K562 (cell line): Measurements from ENCODE around the gene ZDHHC12. TPM values are rescaled to one million over a fixed set of nuclear protein-coding genes. Genes with fewer than 3 reads are reported as not detected.
A peak's percentile ranks its signal among the peaks of the same experiment; 100 is the strongest.

Experiments used
- ARHGAP35 ChIP-seq: fragments of 450-650 bp; IDR thresholded peaks from 2 replicates; pipeline ENCODE4 v1.6.1; 2018; ENCODE audit not compliant: partially characterized antibody
- ATF6 ChIP-seq: sonication (generic); formaldehyde crosslinking; IDR thresholded peaks from 2 replicates; pipeline ENCODE4 v1.4.0; 2020; ENCODE audit warnings: mild to moderate bottlenecking, missing genetic modification reagents
- CREB3L1 ChIP-seq: fragments of 450-650 bp; IDR thresholded peaks from 2 replicates; pipeline ENCODE4 v1.6.1; 2014; ENCODE audit warnings: low read depth, mild to moderate bottlenecking, moderate library complexity, borderline replicate concordance
- ETV6 ChIP-seq, 3 experiments: fragments of 150-350 bp in 1 of 3; sonication (generic) in 1 of 3; formaldehyde crosslinking in 1 of 3; IDR thresholded peaks; 2 replicates each; pipeline versions ENCODE4 v1.6.1 to v1.8.0; 2014 to 2022; ENCODE audit warnings: borderline replicate concordance in 2 of 3, low read depth in 2 of 3, antibody characterized with exemption in 1 of 3, low read length in 1 of 3, mild to moderate bottlenecking in 1 of 3, missing genetic modification reagents in 1 of 3
- EWSR1 ChIP-seq: fragments of 450-650 bp; IDR thresholded peaks from 2 replicates; pipeline ENCODE4 v1.6.1; 2018; ENCODE audit warnings: borderline replicate concordance, mild to moderate bottlenecking, low read depth, moderate library complexity; ENCODE audit not compliant: partially characterized antibody
- GABPB1 ChIP-seq: sonication (generic); formaldehyde crosslinking; IDR thresholded peaks from 2 replicates; pipeline ENCODE4 v1.8.0; 2022; ENCODE audit warnings: mild to moderate bottlenecking, missing genetic modification reagents
- GTF2A2 ChIP-seq: IDR thresholded peaks from 2 replicates; pipeline ENCODE4 v1.6.1; 2016; ENCODE audit warnings: mild to moderate bottlenecking, missing genetic modification characterization, missing compliant biosample characterization
- GTF3C2 ChIP-seq: IDR thresholded peaks from 3 replicates; pipeline ENCODE4 v1.6.1; 2011; ENCODE audit warnings: borderline replicate concordance, mild to moderate bottlenecking, moderate library complexity; ENCODE audit not compliant: insufficient read length; ENCODE audit errors: extremely low read depth
- KDM1A ChIP-seq, 2 experiments: fragments of 450-650 bp; IDR thresholded peaks; 2 replicates each; pipeline ENCODE4 v1.6.1; 2016; ENCODE audit warnings: mild to moderate bottlenecking in 2 of 2
- KDM5B ChIP-seq: fragments of 200-600 bp; sonication (generic); IDR thresholded peaks from 2 replicates; pipeline ENCODE4 v1.6.1; 2012; ENCODE audit warnings: low read depth, mild to moderate bottlenecking, moderate library complexity, low read length, control low read depth, inconsistent platforms; ENCODE audit not compliant: insufficient replicate concordance
- PCBP2 ChIP-seq: fragments of 200-400 bp; formaldehyde crosslinking; IDR thresholded peaks from 2 replicates; pipeline ENCODE4 v1.6.1; 2018; ENCODE audit warnings: low read length, low read depth, mild to moderate bottlenecking, moderate library complexity; ENCODE audit not compliant: poor library complexity, severe bottlenecking
- SUPT5H ChIP-seq: fragments of 450-650 bp; IDR thresholded peaks from 2 replicates; pipeline ENCODE4 v1.6.1; 2016
- TEAD2 ChIP-seq: fragments of 450-650 bp; IDR thresholded peaks from 2 replicates; pipeline ENCODE4 v1.6.1; 2016; ENCODE audit warnings: missing genetic modification characterization, control low read depth, missing compliant biosample characterization
- polyA plus RNA-seq, 8 experiments: library from polyadenylated mRNA; depleted of rRNA in 4 of 8; stranded (reverse) in 5 of 8; unstranded in 3 of 8; fragments of >200 nt; fragmentation: Nextera tagmentation in 2 of 8; fragmentation: Illumina TruSeq in 1 of 8; extraction: Ambion mirVana in 2 of 8; extraction: Trizol in 1 of 8; gene quantifications; 2 replicates each; pipeline versions ENCODE4 v1.2.1 to v1.2.3, GENCODE V29; 2011 to 2014; ENCODE audit warnings: inconsistent platforms in 1 of 8, missing spikeins in 1 of 8
- total RNA-seq, 7 experiments: library from RNA; depleted of rRNA in 6 of 7; stranded (reverse); fragments of >200 nt in 6 of 7; fragmentation: Illumina TruSeq in 2 of 7; extraction: Trizol in 2 of 7; gene quantifications; 2 replicates each; pipeline versions ENCODE4 v1.2.1 to v1.2.3, GENCODE V29; 2011 to 2021; ENCODE audit warnings: low replicate concordance in 1 of 7
- TF ChIP-seq, protein P1 (sequence below): fragments of 250-450 bp; sonication (Bioruptor Pico); IDR thresholded peaks from 2 replicates; pipeline ENCODE4 v1.8.0; 2021; ENCODE audit warnings: moderate library complexity, mild to moderate bottlenecking, inconsistent platforms
- TF ChIP-seq, protein P2 (sequence below): fragments of 250-450 bp; sonication (Bioruptor Pico); IDR thresholded peaks from 2 replicates; pipeline ENCODE4 v1.5.1; 2021; ENCODE audit warnings: mild to moderate bottlenecking
- TF ChIP-seq, protein P3 (sequence below): fragments of 250-450 bp; sonication (Bioruptor Pico); IDR thresholded peaks from 2 replicates; pipeline ENCODE4 v1.5.0; 2021

Gene ZDHHC12
- total and polyA plus RNA-seq, 9 of the 15 experiments (the other 6 are each of a cell fraction or from before 2014, with no cell fraction given), result 0.21 to 38.0 (median 13.8) TPM

- TF ChIP-seq ATF6 (CRISPR knock-in tag), result no peak; the same call in 1 of the 2 replicates
- peak; percentile 82 for TF ChIP-seq SUPT5H
- TF ChIP-seq ARHGAP35, result no peak
- peak; percentile 99 for TF ChIP-seq GABPB1 (CRISPR knock-in tag)
- TF ChIP-seq PCBP2, result no peak
- TF ChIP-seq KDM5B, result peak; percentile 55
- TF ChIP-seq, protein P1, sequence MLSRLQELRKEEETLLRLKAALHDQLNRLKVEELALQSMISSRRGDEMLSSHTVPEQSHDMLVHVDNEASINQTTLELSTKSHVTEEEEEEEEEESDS, result no peak
- TF ChIP-seq KDM1A (IDR thresholded peaks at IDR 0.05), result no peak
- TF ChIP-seq EWSR1, result no peak
- peak; percentile 81 for TF ChIP-seq GTF2A2 (tag)
- TF ChIP-seq, protein P2, sequence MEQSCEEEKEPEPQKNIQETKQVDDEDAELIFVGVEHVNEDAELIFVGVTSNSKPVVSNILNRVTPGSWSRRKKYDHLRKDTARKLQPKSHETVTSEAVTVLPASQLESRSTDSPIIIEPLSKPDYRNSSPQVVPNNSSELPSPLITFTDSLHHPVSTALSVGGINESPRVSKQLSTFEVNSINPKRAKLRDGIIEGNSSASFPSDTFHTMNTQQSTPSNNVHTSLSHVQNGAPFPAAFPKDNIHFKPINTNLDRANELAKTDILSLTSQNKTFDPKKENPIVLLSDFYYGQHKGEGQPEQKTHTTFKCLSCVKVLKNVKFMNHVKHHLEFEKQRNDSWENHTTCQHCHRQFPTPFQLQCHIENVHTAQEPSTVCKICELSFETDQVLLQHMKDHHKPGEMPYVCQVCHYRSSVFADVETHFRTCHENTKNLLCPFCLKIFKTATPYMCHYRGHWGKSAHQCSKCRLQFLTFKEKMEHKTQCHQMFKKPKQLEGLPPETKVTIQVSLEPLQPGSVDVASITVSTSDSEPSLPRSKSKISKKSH (CRISPR knock-in tag), result no peak
- TF ChIP-seq, protein P3, sequence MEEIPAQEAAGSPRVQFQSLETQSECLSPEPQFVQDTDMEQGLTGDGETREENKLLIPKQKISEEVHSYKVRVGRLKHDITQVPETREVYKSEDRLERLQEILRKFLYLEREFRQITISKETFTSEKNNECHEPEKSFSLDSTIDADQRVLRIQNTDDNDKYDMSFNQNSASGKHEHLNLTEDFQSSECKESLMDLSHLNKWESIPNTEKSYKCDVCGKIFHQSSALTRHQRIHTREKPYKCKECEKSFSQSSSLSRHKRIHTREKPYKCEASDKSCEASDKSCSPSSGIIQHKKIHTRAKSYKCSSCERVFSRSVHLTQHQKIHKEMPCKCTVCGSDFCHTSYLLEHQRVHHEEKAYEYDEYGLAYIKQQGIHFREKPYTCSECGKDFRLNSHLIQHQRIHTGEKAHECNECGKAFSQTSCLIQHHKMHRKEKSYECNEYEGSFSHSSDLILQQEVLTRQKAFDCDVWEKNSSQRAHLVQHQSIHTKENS (CRISPR knock-in tag), result no peak
- TF ChIP-seq ETV6 (IDR thresholded peaks at IDR 0.05; ENCODE audit: borderline replicate concordance in 1 of 2, low read depth in 2 of 2, low read length in 1 of 2), result no peak
- TF ChIP-seq ETV6 (CRISPR knock-in tag; IDR thresholded peaks at IDR 0.05; ENCODE audit: borderline replicate concordance), result no peak
- TF ChIP-seq CREB3L1, result peak; percentile 64; the same call in 1 of the 2 replicates
- peak; percentile 3 for TF ChIP-seq GTF3C2
- no peak for TF ChIP-seq TEAD2
Observed at GRCh38 chr9:128771745-128772519, 48.0 kb upstream of the ZDHHC12 start, which contains the start of gene ZER1 (continued).
